ENCODE measurements around the gene TMEM88. TPM values are rescaled to one million over a fixed set of nuclear protein-coding genes. Genes with fewer than 3 reads are reported as not detected.

Gene TMEM88
- total RNA-seq, 1 donor from 2014 or later = 46.8 TPM

Other genes starting within 250 kb of the TMEM88 start
- 32.4 and 35.4 TPM in 2 replicates for gene FXR2, start 240.2 kb upstream of the TMEM88 start, total RNA-seq
- gene SAT2, start 227.2 kb upstream of the TMEM88 start, total RNA-seq = 42.6 and 47.6 TPM in 2 replicates
- 0.58 TPM in 1 of 2 replicates, not detected in the other for gene SHBG, start 224.9 kb upstream of the TMEM88 start, total RNA-seq
- gene ATP1B2, start 204.1 kb upstream of the TMEM88 start, total RNA-seq = not detected in 2 replicates
- 87.9 and 94.8 TPM in 2 replicates for gene TP53, start 167.6 kb upstream of the TMEM88 start, total RNA-seq
- 5.5 and 9.3 TPM in 2 replicates for gene WRAP53, start 166.6 kb upstream of the TMEM88 start, total RNA-seq
- 0.87 and 2.1 TPM in 2 replicates for gene EFNB3, start 149.9 kb upstream of the TMEM88 start, total RNA-seq
- not detected in 2 replicates for gene DNAH2, start 137.3 kb upstream of the TMEM88 start, total RNA-seq
- gene KDM6B, start 20.8 kb upstream of the TMEM88 start, total RNA-seq = 4.9 and 16.3 TPM in 2 replicates
- gene NAA38, start 2.5 kb downstream of the TMEM88 start, total RNA-seq = 96.0 and 138 TPM in 2 replicates
- 2.7 and 5.8 TPM in 2 replicates for gene CYB5D1, start 2.9 kb downstream of the TMEM88 start, total RNA-seq
- gene CHD3, start 33.7 kb downstream of the TMEM88 start, total RNA-seq = 66.5 and 142 TPM in 2 replicates
- gene RNF227, start 61.2 kb downstream of the TMEM88 start, total RNA-seq = 0.64 and 1.2 TPM in 2 replicates
- gene KCNAB3, start 74.8 kb downstream of the TMEM88 start, total RNA-seq = 0.12 and 2.1 TPM in 2 replicates
- 100 and 142 TPM in 2 replicates for gene TRAPPC1, start 76.9 kb downstream of the TMEM88 start, total RNA-seq
- gene CNTROB, start 77.1 kb downstream of the TMEM88 start, total RNA-seq = 16.7 and 18.7 TPM in 2 replicates
- not detected in 2 replicates for gene GUCY2D, start 147.5 kb downstream of the TMEM88 start, total RNA-seq
- not detected in 2 replicates for gene ALOX15B, start 184.0 kb downstream of the TMEM88 start, total RNA-seq
- gene ALOX12B, start 232.7 kb downstream of the TMEM88 start, total RNA-seq = not detected in 2 replicates

All from glomerular endothelial cell (primary cell).